Osteoblast (primary cell): ENCODE data around the gene SIX1. TPM values are rescaled to one million over a fixed set of nuclear protein-coding genes. Genes with fewer than 3 reads are reported as not detected.

Experiments used
- DNase-seq: peaks from one replicate; pipeline ENCODE4 v3.0.0; 2011; ENCODE audit warnings: low spot score, mixed read lengths; ENCODE audit not compliant: insufficient read length; ENCODE audit errors: missing footprints
- H2AFZ ChIP-seq: 2 replicates; pipeline ENCODE4 v1.6.0; 2011; ENCODE audit warnings: mild to moderate bottlenecking, low read length
- H3K27ac ChIP-seq: 2 replicates; pipeline ENCODE4 v1.5.1; 2011; ENCODE audit warnings: mild to moderate bottlenecking, low read depth, low read length, moderate library complexity
- H3K27me3 ChIP-seq: 2 replicates; pipeline ENCODE4 v1.6.0; 2012; ENCODE audit warnings: mild to moderate bottlenecking, control low read depth, inconsistent platforms, low read length, moderate library complexity; ENCODE audit not compliant: insufficient read depth
- H3K36me3 ChIP-seq: 2 replicates; pipeline ENCODE4 v1.5.1; 2011; ENCODE audit warnings: mild to moderate bottlenecking, low read length, control low read depth, moderate library complexity; ENCODE audit not compliant: insufficient read depth
- H3K4me1 ChIP-seq: 2 replicates; pipeline ENCODE4 v1.5.1; 2011; ENCODE audit warnings: mild to moderate bottlenecking, low read length, control low read depth, moderate library complexity; ENCODE audit not compliant: insufficient read depth
- H3K4me2 ChIP-seq: 2 replicates; pipeline ENCODE4 v1.6.0; 2011; ENCODE audit warnings: mild to moderate bottlenecking, low read length; ENCODE audit not compliant: insufficient read depth
- H3K4me3 ChIP-seq: fragments of 200-600 bp; sonication (generic); 3 replicates; pipeline ENCODE4 v1.5.1; 2012; ENCODE audit warnings: mild to moderate bottlenecking, low read length, inconsistent platforms; ENCODE audit not compliant: insufficient read depth
- H3K79me2 ChIP-seq: 2 replicates; pipeline ENCODE4 v1.6.0; 2012; ENCODE audit warnings: mild to moderate bottlenecking, low read length, control low read depth, inconsistent platforms; ENCODE audit not compliant: insufficient read depth
- H3K9me3 ChIP-seq: 2 replicates; pipeline ENCODE4 v1.5.1; 2011; ENCODE audit warnings: low read depth, low read length, control low read depth
- H4K20me1 ChIP-seq: 2 replicates; pipeline ENCODE4 v1.6.0; 2012; ENCODE audit warnings: mild to moderate bottlenecking, low read length, control low read depth; ENCODE audit not compliant: insufficient read depth
- total RNA-seq: library from RNA; depleted of rRNA; stranded (reverse); fragments of >200 nt; gene quantifications from 2 replicates; pipeline ENCODE4 v1.2.3, GENCODE V29; 2012
- TF ChIP-seq, protein P1 (sequence below): IDR thresholded peaks from 2 replicates; pipeline ENCODE4 v1.5.1; 2011; ENCODE audit warnings: mild to moderate bottlenecking, low read depth, low read length, moderate library complexity; ENCODE audit errors: extremely low read depth

The SIX1 gene
- total RNA-seq, 1 donor: 18.1 TPM

DNA sequence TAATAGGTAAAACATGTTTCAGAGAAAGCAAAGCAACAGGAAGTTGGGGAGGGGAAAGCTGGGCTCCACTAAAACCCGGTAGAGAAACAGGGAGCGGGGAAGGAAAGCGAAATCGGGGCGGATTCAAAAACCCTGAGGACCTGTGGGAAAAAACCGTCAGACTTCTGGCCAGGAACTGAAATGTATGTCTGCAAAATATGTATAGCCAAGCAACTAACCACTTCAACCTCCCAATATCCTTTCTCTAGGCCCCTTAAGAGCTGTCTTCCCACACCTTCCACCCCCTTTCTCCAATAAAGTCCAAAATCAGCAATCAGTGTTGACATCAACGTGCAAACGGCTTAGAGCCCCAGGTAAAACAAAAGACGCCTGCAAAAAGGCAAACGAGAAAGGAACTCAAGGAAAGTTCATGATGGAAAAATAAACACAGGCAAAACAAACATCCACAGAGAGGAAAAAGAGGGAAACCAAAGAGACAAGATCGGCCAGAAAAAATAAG is 32.8 kb downstream of the SIX1 start:
- Histone ChIP-seq H3K4me3 (peak overlapping the region; percentile 61), H3K4me1 (peaks cover 12% of the 10 kb centered on the region), H3K4me2 (peak overlapping the region; percentile 80), H3K27me3 (no peaks in the 10 kb centered on the region), H3K27ac (no peak overlapping the region), H3K79me2 (no peaks in the 10 kb centered on the region), H2AFZ (peak overlapping the region; percentile 95), H3K9me3 (no peaks in the 10 kb centered on the region), H3K36me3 (no peaks in the 10 kb centered on the region), H4K20me1 (no peaks in the 10 kb centered on the region)
- no peak for DNase-seq
- TF ChIP-seq, protein P1, sequence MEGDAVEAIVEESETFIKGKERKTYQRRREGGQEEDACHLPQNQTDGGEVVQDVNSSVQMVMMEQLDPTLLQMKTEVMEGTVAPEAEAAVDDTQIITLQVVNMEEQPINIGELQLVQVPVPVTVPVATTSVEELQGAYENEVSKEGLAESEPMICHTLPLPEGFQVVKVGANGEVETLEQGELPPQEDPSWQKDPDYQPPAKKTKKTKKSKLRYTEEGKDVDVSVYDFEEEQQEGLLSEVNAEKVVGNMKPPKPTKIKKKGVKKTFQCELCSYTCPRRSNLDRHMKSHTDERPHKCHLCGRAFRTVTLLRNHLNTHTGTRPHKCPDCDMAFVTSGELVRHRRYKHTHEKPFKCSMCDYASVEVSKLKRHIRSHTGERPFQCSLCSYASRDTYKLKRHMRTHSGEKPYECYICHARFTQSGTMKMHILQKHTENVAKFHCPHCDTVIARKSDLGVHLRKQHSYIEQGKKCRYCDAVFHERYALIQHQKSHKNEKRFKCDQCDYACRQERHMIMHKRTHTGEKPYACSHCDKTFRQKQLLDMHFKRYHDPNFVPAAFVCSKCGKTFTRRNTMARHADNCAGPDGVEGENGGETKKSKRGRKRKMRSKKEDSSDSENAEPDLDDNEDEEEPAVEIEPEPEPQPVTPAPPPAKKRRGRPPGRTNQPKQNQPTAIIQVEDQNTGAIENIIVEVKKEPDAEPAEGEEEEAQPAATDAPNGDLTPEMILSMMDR: no peak

DNA sequence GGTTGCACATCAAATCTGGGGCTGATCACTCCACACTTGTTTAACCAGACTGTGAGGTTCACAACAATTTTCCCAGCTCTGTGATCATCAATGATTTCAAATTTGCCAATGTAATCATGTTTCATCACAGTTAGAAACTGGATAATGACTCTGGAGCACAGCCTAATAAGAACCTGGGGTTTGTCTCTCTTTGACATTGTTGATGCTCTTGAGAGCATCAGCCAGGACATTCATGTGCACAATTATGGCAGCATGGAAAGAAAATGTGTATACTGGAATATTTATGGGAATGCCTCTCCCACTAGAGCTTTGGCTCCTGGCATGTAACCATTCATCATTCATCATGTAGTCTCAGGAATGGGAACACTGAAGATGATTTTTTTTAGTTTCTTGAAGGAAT is 47.0 kb downstream of the SIX1 start:
- no peaks in the 10 kb centered on the region for H3K27me3 ChIP-seq
- H3K9me3 ChIP-seq: no peaks in the 10 kb centered on the region
- TF ChIP-seq, protein P1: no peak
- DNase-seq: no peak
- no peaks in the 10 kb centered on the region for H3K79me2 ChIP-seq
- no peaks in the 10 kb centered on the region for H3K36me3 ChIP-seq
- H3K4me3 ChIP-seq: no peak overlapping the region
- H2AFZ ChIP-seq: no peak overlapping the region
- H3K4me1 ChIP-seq: no peaks in the 10 kb centered on the region
- H3K27ac ChIP-seq: no peak overlapping the region
- H4K20me1 ChIP-seq: no peaks in the 10 kb centered on the region
- no peak overlapping the region for H3K4me2 ChIP-seq

DNA sequence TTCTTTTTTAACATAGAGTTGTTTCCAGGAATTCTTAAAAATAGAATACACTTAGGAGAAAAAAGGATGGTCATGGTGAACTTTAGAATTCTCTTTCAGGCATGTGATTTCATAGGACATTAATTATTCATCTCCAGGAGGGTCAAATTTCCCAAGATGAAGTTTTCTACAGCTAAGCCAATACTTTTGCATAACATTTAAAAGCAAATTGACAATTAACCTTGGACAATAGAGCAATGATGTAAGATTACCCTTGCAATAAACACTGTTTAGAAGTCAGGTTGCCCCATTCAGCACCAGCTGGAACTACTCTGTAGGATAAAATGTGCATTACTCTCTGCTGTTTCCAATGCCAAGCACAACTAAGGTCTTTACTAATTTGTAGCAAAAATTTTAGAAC is 49.5 kb downstream of the SIX1 start:
- no peaks in the 10 kb centered on the region for H4K20me1 ChIP-seq
- DNase-seq: no peak
- H3K79me2 ChIP-seq: no peaks in the 10 kb centered on the region
- no peaks in the 10 kb centered on the region for H3K27me3 ChIP-seq
- TF ChIP-seq, protein P1: no peak
- H3K9me3 ChIP-seq: no peaks in the 10 kb centered on the region
- no peak overlapping the region for H3K4me3 ChIP-seq
- H3K36me3 ChIP-seq: no peaks in the 10 kb centered on the region
- no peak overlapping the region for H3K27ac ChIP-seq
- no peak overlapping the region for H3K4me2 ChIP-seq
- H2AFZ ChIP-seq: no peak overlapping the region
- H3K4me1 ChIP-seq: no peaks in the 10 kb centered on the region

DNA sequence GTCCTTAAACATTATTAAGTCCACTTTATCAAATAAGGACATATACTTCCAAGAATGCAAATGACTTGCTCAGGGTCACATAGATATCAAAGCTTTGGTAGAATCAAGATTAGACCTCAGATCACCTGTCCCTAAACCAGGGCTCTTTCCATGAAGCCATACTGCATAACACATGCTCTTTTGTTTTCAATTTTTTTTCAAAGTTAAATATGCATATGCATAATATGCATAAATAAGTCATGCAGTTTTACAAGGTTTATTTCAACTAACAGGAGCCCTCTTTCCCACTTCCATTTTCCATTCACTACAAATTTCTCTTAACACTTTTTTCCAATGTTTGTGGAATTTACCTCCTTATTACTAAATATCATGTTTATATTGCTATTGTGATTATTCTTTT is 53.1 kb downstream of the SIX1 start:
- no peaks in the 10 kb centered on the region for H3K4me1 ChIP-seq
- H3K36me3 ChIP-seq: no peaks in the 10 kb centered on the region
- H3K27me3 ChIP-seq: no peaks in the 10 kb centered on the region
- DNase-seq: no peak
- H3K4me3 ChIP-seq: no peak overlapping the region
- no peaks in the 10 kb centered on the region for H3K79me2 ChIP-seq
- TF ChIP-seq, protein P1: no peak
- H3K4me2 ChIP-seq: no peak overlapping the region
- no peaks in the 10 kb centered on the region for H3K9me3 ChIP-seq
- no peak overlapping the region for H3K27ac ChIP-seq
- no peaks in the 10 kb centered on the region for H4K20me1 ChIP-seq
- H2AFZ ChIP-seq: no peak overlapping the region
